WI38 (cell line): ENCODE results near the gene SSMEM1.
"Not testable (repeated sequence)": the region's sequence is repeated elsewhere in the genome, so short reads cannot be mapped to it uniquely, and the experiment has no call there.

Experiments used
- H3K4me3 ChIP-seq: 2 replicates; pipeline ENCODE4 v1.5.1; 2011; ENCODE audit warnings: low read depth, mild to moderate bottlenecking, control low read depth, low read length
- TF ChIP-seq, protein P1 (sequence below): IDR thresholded peaks from 2 replicates; pipeline ENCODE4 v1.5.1; 2012; ENCODE audit warnings: low read depth, mild to moderate bottlenecking, control low read depth, low read length

Gene SSMEM1

DNA sequence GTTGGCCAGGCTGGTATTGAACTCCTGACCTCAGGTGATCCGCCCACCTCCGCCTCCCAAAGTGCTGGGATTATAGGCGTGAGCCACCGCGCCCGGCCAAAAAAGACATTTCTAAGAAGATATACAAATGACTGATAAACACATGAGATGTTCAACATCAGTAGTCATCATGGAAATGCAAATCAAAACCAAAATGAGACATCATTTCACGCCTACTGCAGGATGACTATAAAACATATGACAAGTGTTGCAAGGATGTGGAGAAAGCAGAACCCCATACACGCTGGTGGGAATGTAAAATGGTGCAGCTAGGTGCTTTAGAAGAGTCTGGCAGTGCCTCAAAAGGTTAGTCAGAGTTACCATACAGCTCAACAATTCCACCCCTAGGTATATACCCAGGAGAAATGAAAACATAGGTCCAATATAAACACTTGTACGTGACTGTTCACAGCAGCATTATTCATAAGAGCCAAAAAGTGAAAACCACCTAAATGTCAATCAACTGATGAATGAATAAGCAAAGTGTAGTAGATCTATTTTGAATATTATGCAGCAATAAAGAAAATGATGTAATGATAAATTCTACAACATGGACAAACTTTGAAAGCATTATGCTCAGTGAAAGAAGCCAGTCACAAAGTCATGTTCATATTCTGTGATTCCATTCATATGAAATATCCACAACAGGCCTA lies 26.9 kb upstream of the SSMEM1 start:
- H3K4me3 ChIP-seq, result no peak overlapping the region
- TF ChIP-seq, protein P1, sequence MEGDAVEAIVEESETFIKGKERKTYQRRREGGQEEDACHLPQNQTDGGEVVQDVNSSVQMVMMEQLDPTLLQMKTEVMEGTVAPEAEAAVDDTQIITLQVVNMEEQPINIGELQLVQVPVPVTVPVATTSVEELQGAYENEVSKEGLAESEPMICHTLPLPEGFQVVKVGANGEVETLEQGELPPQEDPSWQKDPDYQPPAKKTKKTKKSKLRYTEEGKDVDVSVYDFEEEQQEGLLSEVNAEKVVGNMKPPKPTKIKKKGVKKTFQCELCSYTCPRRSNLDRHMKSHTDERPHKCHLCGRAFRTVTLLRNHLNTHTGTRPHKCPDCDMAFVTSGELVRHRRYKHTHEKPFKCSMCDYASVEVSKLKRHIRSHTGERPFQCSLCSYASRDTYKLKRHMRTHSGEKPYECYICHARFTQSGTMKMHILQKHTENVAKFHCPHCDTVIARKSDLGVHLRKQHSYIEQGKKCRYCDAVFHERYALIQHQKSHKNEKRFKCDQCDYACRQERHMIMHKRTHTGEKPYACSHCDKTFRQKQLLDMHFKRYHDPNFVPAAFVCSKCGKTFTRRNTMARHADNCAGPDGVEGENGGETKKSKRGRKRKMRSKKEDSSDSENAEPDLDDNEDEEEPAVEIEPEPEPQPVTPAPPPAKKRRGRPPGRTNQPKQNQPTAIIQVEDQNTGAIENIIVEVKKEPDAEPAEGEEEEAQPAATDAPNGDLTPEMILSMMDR, result no peak

DNA sequence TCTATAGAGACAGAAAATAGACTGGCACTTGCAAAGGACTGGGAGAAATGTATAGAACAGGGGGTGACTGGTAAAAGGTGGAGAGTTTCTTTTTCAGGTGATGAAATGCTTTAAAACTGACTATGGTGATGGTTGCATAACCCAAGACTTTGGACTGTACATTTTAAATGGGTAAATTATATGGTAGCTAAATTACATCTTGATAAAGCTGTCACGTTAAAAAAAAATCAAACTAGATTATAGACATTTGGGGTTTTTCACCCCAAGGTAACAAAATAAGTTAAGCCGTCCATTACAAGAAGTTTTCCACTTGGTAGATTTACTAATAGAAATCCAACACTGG lies 26.4 kb upstream of the SSMEM1 start:
- H3K4me3 ChIP-seq, result no peak overlapping the region
- TF ChIP-seq, protein P1, result no peak

DNA sequence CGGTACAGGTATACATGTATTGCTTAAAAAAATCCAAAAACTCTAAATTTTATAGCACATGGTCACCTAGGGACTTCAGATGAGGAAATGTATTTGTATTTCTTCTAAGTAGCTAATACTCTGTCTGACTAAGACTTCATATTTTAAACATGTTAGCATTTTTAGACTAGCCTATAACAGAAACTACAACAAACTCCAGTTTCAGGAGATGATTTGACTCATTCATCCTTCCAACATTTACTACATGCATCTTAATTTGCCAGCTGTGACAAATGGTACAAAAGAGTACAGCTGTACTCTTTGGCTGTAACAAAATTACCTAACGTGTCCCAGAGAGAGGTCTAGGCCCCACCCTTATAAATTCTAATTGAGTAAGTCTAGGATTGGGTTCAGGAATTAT lies 24.7 kb upstream of the SSMEM1 start:
- TF ChIP-seq, protein P1, result no peak
- no peak overlapping the region for H3K4me3 ChIP-seq

DNA sequence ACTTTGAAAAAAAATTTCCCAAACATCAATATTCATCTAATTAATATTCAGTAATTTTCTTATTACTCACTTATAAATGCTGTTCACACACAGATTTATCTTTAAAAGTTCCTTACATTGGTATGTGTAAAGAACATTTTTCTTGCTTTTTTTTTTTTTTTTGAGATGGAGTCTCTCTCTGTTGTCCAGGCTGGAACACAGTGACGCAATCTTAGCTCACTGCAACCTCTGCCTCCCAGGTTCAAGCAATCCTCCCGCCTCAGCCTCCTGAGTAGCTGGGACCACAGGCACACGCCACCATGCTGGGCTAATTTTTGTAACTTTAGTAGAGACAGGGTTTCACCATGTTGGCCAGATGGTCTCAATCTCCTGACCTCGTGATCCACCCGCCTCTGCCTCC lies 23.3 kb upstream of the SSMEM1 start:
- H3K4me3 ChIP-seq, result not testable (repeated sequence)

DNA sequence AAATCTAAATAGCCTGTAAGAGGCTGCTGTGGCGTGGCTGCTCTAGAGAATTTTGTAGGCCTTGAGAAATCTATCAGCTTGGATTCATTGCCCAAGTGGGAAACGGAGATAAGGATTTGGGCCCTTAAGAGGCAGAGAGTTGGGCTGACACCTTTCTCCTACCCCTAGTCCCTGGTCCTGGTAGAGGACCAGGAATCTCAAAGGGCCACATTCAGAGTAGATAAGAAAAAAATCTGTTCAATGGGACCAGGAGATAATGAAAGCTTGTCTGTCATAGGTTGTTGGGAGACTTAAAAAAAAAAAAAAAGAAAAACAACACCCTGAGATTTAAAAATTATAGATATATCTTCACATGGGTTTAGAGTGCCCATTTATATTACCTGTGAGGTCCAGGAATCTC lies 20.3 kb upstream of the SSMEM1 start:
- no peak overlapping the region for H3K4me3 ChIP-seq
- TF ChIP-seq, protein P1, result no peak

DNA sequence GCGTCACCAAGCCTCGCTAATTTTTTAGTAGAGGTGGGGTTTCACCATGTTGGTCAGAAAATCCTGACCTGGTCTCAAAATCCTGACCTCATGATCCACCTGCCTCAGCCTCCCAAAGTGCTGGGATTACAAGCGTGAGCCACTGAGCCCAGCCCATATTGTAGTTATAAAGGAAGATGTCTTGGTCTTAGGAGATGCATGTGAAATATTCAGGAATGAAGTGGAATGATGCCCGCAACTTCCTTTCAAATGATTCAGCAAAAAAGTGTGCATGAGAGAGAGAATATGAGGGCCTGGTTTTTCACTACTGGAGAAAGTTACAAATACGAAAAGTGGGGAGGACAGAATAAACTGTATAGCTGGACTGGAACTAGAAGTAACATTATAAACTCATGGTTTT lies 18.3 kb upstream of the SSMEM1 start:
- no peak overlapping the region for H3K4me3 ChIP-seq
- TF ChIP-seq, protein P1, result no peak

DNA sequence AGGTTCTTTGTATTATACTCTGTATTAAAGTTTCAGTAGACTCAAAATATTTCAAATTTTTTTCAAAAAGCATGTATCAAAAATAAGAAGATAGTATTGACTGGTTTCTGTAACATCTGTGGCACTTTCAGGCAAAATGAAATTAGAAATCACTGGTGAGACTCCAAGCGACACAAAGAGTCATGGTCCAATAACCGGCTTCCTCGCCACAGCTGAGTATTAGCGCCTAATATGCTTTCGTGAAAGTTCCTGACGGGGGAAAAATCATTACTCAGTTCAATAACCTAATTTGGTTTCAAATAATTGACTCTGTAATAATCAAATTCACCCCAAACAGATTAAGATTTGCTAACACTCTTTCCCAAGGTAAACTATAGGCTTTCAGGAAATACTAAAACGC lies 15.9 kb upstream of the SSMEM1 start:
- TF ChIP-seq, protein P1, result no peak
- no peak overlapping the region for H3K4me3 ChIP-seq

DNA sequence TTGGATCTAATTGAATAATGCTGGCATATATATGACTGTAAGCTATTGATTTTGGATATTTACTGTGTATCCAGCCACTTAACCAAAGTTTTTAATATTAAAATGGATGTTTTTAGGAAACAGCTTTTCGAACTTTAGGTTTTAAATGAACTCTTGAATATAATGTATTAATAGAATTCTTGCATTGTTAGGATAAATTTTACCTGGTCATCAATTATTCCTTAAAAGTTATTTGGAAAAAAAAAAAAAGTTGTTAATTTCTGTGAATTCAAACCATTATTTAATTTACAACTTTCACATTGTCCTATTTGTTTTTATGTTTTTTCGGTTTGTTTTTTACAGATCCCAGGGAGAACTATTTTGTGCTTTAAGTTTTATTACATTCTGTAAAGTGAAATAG lies 12.3 kb upstream of the SSMEM1 start:
- H3K4me3 ChIP-seq, result no peak overlapping the region
- TF ChIP-seq, protein P1, result no peak
